Adipose tissue (tissue), 3 donors: ENCODE measurements around the gene GPC2. TPM values are rescaled to one million over a fixed set of nuclear protein-coding genes. Genes with fewer than 3 reads are reported as not detected.

Experiments
- H3K27ac ChIP-seq: one replicate; pipeline ENCODE4 v1.5.1; 2013; ENCODE audit warnings: low read depth, low read length
- WGBS, 3 donors: extraction: QIAGEN DNeasy Blood & Tissue Kit; methylation state at CpG; one replicate each; pipeline ENCODE4 v1.1.7; 2013; 5-methylcytosine and 5-hydroxymethylcytosine counted together
- polyA plus RNA-seq, 3 donors: library from polyadenylated mRNA; stranded (reverse); fragments of 200-250 nt; gene quantifications; one replicate each; pipeline ENCODE4 v1.2.3, GENCODE V29; 2013
- donor health status: healthy with polysubstance abuse.
- donor health status: Bipolar disorder and iron deficiency.
- donor health status: healthy.

Gene GPC2
- polyA plus RNA-seq, 3 donors: 0.22 to 0.31 (median 0.30) TPM

GRCh38 chr7:100175296-100175935, 1.8 kb downstream of the GPC2 start:
- 92 to 97% (median 96%) methylated on average over 14 of the region's 14 CpGs for WGBS, 3 donors
- H3K27ac ChIP-seq: no peak overlapping the region

- H3K27ac ChIP-seq: no peak overlapping the region
- 84 to 92% (median 90%) methylated on average over 5 of the region's 5 CpGs for WGBS, 3 donors
Measured at GRCh38 chr7:100174582-100174981, 2.6 kb downstream of the GPC2 start.

DNA sequence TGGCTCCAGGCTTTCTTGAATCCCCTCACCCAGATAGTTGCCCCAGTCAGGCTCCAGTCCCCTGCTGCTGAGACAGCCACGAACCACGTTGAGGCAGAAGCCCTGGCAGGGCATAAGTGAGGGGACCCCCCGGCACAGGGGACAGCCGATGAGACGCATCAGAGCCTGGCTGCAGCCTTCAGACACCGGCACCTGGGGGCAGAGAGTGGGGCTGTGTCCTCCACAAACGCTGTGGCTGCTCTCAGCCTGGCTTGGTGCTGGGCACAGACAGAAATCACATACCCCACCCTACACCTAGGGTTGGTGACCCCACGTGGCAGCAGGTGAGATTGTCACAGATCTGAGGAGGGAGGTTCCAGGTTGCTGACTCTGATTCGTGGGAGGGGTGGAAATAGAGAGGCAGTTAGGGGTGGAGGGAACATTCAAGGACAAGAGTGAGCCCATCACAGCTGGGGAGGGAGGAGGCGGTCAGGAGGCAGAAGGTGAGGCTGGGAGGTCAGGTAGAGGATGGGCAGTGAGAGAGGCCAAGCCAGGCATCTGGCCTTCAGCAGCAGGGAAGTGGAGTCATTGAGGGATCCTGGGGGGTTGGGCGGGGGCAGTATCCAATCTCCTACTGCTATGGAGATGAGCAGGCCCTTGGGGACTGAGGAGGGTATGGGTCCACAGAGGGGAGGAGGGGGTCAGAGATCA, 3.2 kb downstream of the GPC2 start:
- H3K27ac ChIP-seq: no peak overlapping the region
- 77 to 95% (median 94%) methylated on average over 10 to 11 of the region's 11 CpGs for WGBS, 3 donors

DNA sequence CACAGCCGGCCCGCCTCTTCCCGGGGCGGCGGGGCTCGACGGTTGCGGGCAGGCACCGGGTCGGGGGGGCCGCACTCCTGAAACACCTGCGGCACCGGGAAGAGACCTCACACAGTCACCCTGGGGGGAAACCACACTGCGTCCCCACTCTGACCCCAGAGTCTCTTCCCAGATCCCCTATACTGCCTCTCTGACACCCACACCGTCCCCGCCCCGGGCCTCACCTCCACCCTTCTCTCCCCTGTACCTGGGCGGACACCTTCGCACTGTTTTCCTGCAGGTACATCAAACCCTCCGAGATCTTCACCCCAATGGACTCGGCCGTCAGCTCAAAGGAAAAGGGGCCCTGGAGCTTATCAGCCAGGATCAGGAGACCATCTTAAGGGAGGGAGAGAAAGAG, 5.3 kb downstream of the GPC2 start:
- 37 to 47% (median 45%) methylated on average over 9 to 22 of the region's 22 CpGs for WGBS, 3 donors
- H3K27ac ChIP-seq: no peak overlapping the region

DNA sequence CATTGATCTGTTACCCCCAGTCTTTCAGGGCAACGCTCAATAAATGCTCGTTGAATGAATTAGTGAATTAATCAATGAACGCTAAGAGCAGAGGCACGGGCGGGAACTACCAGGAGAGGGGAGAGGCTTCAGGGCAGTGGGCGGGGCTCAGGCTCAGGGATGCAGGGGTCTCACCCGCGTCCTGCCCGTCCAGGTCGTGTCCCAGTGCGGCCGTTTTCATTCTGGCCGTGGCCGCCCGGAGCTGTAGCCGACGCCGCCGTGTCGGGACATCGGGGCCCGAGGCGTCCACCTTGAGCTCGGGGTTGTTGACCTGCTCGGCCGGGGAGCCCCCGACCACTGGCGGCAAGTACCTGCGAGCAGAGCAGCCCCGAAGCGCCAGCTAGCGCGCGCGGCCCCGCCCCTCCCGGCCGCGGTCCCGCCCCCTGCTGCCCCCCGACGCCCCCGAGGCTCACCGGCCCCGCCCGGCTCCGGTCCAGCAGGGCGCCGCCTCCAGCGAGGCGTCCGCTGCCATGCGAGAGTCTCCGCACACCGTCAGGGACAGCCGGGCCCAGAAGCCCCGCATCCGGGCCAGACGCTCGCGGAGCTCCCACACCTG, 6.0 kb downstream of the GPC2 start:
- no peak overlapping the region for H3K27ac ChIP-seq
- 5 to 19% (median 14%) methylated on average over 32 to 61 of the region's 61 CpGs for WGBS, 3 donors

- no peak overlapping the region for H3K27ac ChIP-seq
- 75 to 90% (median 88%) methylated on average over 10 to 11 of the region's 11 CpGs for WGBS, 3 donors
Measured at GRCh38 chr7:100170101-100170897, 6.9 kb downstream of the GPC2 start.

DNA sequence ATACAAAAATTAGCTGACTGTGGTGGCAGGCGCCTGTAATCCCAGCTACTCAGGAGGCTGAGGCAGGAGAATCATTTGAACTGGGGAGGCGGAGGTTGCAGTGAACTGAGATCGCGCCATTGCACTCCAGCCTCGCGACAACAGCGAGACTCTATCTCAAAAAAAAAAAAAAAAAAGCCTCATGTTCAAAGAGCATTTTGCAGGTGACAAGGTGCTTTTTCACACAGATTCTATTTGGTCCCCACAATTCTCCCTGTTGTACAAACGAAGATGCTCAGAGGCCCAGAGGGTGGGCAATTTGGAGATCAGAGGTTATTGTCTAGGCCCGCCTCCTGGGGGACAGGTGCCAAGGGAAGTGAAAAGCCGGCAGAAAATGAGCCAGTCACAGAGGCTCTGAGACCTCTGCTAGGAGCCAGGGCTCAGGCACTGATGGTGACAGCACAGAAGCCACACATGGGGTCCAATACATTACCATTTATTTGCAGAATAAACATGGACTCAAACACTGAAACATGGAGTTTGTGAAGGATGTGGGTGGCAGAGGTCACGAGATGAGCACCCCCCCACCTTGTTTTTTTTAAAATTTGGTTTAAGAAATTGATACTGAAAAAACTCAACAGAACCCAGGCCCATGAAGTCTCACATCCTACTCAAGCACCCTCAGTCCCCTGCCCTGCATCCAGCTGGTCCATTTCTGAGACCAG, 7.9 kb downstream of the GPC2 start:
- no peak overlapping the region for H3K27ac ChIP-seq
- 75 to 88% (median 86%) methylated on average over 11 of the region's 11 CpGs for WGBS, 3 donors

DNA sequence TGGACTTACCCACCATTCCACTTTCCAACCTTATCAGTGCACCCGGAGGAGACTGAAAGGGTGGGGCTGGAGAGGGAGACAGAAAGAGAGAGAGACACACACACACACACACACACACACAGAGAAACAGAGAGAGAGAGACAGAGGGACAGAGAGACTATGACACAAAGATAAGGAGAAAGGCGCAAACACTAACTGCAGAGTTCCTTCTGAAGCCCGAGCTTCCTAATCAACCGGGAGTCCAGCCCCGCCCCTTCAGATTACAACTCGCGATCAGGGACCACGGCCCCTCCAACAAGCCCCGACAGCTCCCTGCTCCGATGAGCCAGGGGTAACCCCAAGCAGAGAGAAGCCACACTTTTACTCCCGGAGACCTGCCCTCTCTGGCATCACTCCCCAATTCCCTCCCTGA, 9.3 kb downstream of the GPC2 start:
- 3 to 4% (median 3%) methylated on average over 11 of the region's 11 CpGs for WGBS, 3 donors
- H3K27ac ChIP-seq: no peak overlapping the region

DNA sequence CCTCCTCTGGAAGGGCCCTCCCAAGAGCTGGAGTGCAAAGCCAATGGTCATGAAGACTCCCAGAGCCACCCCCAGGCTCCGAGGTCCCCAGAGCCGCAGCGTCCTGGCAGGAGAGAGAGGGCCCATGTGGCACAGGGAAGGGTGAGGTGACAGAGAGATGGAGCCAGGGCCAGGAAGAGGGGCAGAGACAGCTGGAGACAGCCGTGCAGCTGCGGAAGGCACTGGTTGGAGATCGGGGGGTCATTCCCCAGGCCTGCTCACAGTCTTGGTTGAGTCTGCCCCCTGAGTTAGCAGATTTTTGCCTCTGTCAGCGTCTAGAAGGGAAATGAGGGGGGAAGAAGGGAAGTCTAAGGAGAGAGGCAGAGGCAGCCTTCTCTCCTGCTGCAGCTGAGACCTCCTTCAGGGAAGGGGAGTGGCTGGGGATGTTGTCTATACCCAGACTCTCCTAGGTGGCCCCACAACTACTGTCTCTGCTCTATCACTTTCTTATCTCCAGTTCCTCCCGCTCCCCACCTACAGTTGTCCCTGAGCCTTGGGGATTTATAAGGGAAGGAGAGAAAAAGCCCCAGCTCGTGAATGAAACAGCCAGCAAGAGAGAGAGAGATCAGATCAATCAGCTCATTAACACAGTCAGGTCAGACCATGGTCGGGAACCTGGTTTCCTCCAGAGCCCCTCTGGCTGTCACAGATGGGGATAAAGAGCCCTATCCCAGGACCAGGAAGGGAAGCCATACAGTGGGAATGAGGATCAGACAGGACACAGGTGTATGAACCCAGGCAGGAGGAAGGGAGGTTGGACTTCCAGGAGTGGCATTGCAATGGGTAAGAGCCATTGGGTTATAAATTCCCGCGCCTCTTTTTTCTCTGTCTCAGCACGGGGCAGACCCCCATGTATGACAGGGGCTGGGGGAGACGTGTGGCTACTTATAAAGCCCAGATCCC, 9.9 kb downstream of the GPC2 start:
- WGBS, 3 donors: 31 to 44% (median 32%) methylated on average over 13 to 14 of the region's 14 CpGs
- no peak overlapping the region for H3K27ac ChIP-seq

GRCh38 chr7:100166317-100166940, 10.8 kb downstream of the GPC2 start:
- WGBS, 3 donors: 54 to 84% (median 81%) methylated on average over 16 of the region's 16 CpGs
- H3K27ac ChIP-seq: no peak overlapping the region

DNA sequence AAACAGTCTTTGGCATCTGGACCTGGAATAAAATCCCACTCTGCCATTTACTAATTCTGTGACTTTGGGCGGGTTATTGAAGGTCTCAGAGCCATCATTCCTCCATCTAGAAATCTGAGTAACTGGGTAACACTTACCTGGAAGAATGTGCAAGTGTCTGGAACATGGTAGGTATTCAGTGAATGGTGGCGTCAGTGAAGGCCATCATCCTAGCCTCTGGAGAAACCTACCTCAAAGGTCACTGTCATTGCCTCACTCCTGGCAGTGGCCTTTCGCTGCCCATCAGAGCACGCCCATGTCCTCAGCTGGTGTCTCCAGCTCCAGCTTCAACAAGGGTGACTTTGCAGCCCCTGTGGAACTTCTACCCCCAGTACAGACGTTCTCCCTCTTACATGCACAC, 13.3 kb downstream of the GPC2 start:
- H3K27ac ChIP-seq: no peak overlapping the region
- 84 to 94% (median 92%) methylated on average over 5 of the region's 5 CpGs for WGBS, 3 donors

- 69 to 76% (median 73%) methylated on average over 6 of the region's 6 CpGs for WGBS, 3 donors
Measured at GRCh38 chr7:100163006-100163531, 14.1 kb downstream of the GPC2 start.

GRCh38 chr7:100160067-100160466, 17.1 kb downstream of the GPC2 start:
- no peak overlapping the region for H3K27ac ChIP-seq
- 92 to 94% (median 94%) methylated on average over 18 of the region's 18 CpGs for WGBS, 3 donors

More at GRCh38 chr7:100163006-100163531, 14.1 kb downstream of the GPC2 start:
- H3K27ac ChIP-seq: no peak overlapping the region

GRCh38 chr7:100159099-100159623, 18.0 kb downstream of the GPC2 start:
- 54 to 66% (median 58%) methylated on average over 7 of the region's 7 CpGs for WGBS, 3 donors
- no peak overlapping the region for H3K27ac ChIP-seq

- peak within 1 kb of the TSS; percentile 65 for H3K27ac ChIP-seq
- WGBS, 3 donors: 0 to 1% (median 1%) methylated on average over 74 to 87 of the region's 87 CpGs
Measured at GRCh38 chr7:100158229-100159098, 18.7 kb downstream of the GPC2 start, which contains the start of gene TRAPPC14. Gene TRAPPC14 (minus strand): TSS chr7:100158723. CDS start chr7:100158499, 224 bp downstream.
